GM18873 (cell line): ENCODE results near the gene APH1A.
A peak's percentile ranks its signal among the peaks of the same experiment; 100 is the strongest.
"Not testable (repeated sequence)": the region's sequence is repeated elsewhere in the genome, so short reads cannot be mapped to it uniquely, and the experiment has no call there.

ENCODE experiments used
- ATAC-seq: cut with Tn5 transposase; IDR thresholded peaks from one replicate; pipeline ENCODE4 v1.9.1; 2021; ENCODE audit warnings: mild to moderate bottlenecking, moderate library complexity, moderate number of reproducible peaks; ENCODE audit not compliant: unreplicated experiment, low FRiP score

The APH1A gene

DNA sequence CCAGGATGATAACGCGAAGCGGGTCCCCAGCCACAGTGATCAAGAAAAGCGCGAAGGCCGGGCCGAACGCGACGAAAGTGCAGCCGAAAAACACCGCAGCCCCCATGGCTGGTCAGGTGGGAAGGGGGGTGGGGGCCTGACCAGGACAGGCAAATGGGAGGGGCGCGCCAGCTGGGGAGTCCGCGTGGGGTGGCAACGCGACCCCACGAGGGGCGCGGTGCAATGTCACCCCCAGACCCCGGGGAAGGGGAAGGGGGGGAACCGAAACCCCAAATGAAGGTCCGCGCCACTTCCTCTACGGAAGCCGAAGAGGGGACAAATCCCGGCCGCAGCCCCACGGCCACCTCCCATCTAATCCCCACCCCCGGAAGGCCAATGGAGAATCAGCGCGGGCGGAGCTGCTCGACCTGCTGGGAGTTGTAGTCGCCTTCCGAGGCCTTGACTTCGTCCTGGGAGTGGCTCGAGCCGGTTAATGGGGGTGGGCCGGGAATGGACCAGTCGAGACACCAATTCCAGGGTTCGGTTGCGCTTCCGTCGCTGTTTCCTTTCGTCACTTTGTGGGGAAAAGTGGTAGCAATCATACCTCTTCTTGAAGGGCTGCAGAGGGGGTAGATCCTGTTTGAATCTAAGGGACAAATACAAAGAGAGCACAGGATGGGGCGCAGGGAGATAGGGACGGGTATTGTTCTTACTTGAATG is at the start of gene APH1A:
APH1A (minus strand) TSS at position 312 of the 699 bp plus-strand sequence; CDS start at position 106, 206 bp downstream.
- peak; percentile 65 for ATAC-seq

DNA sequence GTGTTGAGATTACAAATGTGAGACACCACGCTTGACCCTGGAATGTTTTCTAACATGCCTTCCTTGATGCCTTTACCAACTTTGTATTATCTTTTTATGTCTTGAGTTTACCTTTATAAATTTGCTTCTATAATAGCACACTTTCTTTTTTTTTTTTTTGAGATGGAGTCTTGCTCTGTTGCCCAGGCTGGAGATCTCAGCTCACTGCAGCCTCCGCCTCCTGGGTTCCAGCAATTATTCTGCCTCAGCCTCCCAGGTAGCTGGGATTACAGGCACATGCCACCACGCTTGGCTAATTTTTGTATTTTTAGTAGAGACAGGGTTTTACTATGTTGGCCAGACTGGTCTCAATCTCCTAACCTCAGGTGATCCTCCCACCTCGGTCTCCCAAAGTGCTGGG is 45.9 kb upstream of the APH1A start:
- not testable (repeated sequence) for ATAC-seq

DNA sequence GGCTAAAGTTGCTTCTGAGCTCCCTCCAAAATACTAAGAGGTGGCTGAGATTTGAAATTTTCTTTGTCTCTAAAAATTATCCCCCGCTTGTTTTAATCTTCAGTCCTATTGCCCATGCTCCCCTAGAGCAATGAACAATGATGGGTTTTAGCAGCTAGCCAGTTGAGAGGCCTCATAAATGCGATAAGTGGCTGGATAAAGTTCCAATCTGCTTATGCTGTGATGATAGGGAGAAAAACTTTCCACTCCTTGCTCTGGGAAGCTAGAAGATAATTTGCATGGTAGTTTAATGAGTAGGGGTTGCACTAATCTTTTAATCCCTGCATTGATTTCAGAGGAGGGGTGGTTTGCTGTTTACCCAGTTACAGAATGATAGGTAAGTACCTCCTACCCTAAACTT is 42.9 kb upstream of the APH1A start:
- no peak for ATAC-seq

DNA sequence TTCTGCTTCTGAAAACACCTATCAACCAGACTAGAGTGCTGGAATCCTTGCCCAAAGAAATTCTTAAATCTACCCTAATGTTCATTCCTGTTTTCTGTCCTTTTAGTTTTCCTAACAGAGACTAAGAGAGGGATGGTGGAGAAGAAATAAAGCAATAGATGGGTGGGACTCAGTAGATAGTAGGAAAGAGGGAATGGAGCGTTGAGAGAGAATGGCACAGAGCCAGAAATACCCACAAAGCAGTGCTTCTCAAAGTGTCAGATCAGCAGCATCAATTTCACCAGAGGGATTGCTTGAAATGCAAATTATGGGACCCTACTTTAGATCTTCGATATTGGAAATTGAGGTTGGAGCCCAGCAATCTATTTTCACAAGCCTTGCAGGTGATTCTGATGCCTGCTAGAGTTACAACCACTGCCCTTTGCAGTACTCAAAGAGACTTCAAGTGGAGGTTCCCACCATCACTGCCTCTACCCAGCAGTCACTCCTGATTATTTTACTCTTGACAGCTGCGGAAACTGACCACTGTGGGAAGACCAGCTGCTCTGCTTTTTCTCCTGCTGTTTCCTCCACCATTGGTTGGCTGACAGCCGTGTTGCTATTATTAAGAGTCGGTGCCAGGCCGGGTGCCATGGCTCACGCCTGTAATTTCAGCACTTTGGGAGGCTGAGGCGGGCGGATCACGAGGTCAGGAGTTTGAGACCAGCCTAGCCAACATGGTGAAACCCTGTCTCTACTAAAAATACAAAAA is 41.1 kb upstream of the APH1A start:
- no peak for ATAC-seq

DNA sequence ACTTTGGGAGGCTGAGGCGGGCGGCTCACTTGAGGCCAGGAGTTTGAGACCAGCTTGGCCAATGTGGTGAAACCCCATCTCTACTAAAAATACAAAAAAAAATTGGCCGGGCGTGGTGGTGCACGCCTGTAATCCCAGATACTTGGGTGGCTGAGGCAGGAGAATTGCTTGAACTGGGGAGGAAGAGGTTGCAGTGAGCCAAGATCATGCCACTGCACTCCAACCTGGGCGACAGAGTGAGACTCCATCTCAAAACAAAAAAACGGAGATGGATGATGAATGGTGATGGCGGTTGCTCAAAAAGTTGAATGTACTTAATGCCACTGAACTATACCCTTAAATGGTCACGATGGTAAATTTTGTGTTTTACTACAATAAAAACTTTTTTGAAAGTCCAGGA is 39.8 kb upstream of the APH1A start:
- not testable (repeated sequence) for ATAC-seq

DNA sequence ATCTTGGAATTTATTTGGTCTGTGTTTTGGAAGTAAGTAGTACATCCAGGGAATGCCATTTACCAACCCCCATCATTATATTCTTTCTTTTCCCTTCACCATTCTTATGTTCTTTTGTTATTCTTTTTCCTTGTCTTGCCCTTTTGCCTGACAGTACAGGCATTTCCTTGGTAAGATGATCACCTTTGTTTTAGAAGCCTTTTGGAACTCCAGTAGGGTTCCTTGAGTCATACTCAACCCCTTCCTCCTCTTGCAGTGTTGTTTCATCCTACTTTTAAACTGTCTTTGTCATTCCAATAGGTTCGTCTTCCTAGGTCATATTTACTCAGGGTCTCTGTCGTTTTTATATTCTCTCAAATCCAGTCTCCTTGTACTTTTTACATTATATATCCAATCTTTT is 34.1 kb upstream of the APH1A start:
- no peak for ATAC-seq

DNA sequence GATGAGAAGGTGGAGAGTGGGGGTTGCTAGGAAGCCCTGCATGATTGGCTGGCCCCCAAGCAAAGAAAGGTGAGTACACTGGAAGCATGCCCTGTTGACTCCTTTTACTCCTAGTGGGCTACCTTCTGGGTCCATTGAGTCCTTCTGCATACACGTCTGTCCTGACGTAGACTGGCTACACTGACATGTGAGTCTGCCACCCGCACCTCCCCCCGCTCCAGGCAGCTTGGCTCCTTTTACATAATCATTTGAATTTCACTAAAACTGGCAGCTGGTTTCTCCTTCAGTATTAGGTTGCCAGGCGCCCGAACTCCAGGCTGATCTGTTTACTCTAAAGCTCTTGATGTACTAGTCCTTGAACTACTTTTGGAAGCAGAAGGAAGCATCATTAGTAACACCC is 33.5 kb upstream of the APH1A start:
- ATAC-seq = no peak

DNA sequence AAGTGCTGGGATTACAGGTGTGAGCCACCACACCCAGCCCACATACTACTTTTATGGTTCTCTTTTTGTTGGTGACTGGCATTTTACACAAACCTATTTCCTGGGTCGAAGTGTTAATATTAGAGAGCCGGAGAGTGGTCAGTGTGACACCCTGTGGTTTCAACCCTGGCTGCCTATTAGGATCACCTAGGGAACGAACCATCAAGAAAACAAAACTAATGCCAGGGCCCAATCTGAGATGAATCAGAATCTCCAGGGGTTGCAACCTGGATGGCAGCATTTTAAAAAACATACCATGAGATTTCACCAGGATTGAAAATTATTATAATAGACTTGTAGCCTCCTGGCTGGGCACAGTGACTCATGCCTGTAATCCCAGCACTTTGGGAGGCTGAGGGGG is 30.9 kb upstream of the APH1A start:
- no peak for ATAC-seq

DNA sequence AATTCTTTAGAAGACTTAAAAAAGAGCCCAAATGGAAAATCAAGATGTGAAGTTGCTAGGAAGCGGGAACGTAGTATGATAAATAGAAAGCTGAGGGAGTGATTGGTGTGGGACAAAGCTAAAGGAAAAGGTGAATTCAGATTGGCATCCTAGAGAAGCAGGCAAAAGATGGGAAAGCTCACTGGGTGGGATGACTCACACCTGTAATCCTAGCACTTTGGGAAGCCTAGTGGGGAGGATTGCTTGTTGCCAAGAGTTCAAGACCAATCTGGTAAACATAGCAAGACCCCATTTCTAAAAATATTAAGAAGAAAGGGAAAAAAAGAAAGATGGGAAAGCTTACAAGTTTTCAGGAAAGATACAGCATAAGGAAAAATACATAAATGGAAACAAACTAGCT is 26.7 kb upstream of the APH1A start:
- no peak for ATAC-seq

DNA sequence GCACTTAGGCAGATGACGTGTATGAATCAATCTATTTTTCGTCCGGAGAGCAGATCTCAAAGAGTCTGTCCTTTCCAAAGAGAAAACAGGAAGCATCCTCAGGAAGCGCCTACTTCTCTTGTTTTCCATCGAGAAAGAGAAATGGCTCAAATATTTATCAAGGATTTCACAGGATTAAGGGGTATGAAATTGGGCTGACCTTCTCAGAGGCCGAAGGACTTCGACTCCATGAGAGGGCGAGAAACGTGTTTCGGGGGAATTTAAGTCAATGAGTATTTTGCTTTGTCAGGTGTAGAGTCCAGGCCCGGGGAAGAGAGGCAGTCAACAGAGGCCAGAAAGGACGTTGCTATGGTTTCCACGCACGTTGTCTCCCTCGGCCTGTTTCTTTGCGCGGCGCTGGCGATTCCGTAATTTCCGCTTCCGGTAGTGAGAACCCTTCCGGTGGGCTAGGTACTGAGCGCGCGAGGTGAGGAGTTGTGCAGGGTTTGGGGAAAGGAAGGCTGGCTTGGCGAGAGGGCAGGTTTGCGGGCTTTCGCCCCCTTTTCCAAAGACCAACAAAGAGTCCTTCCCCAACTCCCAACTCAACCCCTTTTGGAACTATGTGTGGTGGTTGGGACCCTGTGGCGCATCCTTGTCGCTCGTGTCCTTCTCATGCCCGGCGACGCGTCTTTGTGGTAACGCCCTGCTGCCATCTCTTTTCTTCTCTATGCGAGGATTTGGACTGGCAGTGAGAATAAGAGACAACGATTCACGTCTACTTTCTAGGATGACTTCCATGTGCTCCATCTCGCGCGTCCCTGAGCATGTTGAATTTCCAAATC is 24.8 kb upstream of the APH1A start, which contains the start of gene MRPS21:
MRPS21 (plus strand) TSS at position 429 of the 821 bp plus-strand sequence. CDS start 506 bp downstream, outside the sequence.
- ATAC-seq = peak; percentile 94

DNA sequence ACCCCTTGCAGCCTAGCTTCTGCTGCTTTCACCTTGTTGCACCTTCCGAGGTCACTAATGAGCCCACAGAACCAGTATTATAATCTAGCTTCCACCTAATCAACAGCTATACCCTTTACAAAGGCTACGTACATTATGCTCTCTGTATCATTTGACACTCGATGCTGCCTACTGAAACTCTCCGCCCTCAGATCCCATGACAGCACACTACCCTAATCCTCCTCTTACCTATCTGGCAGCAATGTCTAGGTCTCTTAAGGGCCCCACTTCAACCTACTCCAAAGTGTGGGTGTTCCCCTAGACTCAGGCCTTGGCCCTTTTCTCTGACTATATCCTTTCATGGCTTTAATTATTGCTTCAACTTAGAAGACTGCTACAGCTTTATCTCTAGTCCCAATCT is 20.0 kb upstream of the APH1A start:
- ATAC-seq = no peak

DNA sequence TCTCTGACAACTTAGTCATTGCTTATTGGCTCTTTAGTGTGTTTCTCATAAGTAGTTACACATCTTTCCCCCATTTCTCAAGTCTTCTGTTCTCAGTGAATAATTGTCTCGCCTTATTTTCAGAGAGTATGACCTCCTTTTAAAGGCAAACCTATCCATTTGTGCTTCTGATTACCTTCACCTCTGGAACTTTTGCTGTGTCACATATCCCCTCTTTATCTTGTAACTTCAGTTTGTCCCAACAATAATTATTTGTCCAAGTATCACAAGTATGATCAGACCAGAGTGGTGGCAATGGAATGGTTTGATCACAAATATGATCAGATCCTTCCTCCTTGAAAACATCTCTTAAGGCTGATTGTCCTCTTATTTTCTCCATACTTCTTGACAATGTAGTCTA is 19.6 kb upstream of the APH1A start:
- no peak for ATAC-seq

DNA sequence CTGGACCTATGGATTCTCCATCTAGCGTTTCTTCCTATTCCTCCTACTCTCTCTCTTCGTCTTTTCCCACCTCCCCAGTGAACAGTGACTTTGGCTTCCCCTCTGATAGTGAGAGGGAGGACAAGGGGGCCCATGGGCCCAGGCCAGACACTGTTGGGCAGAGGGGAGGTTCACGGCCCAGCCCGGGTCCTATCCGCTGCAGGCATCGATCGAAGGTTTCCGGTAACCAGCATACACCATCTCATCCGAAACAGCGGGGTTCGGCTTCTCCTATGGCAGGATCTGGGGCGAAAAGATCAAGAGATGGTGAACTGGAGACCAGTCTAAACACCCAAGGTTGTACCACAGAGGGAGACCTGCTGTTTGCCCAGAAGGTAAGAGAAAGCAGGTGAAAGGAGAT is 14.4 kb upstream of the APH1A start:
- no peak for ATAC-seq

DNA sequence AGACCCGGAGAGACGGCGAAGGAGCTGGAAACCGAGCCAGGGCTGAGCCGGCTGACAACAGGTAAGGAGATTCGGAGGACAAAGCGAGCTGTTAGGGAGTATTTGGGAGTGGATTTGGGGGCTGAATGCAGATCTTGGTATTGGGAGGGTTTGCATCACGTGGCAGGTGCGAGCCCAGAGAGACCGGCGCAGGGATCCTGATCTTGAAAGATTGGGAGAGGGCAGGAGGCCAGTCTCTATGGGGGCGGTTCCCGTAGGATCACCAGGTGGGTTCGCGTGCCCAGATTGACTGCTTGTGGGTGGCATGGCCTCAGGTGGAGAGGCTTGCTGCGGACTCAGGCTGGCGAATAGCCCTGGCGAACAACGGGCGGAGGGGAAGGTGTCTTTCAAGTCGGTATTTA is 13.7 kb upstream of the APH1A start:
- ATAC-seq = no peak

DNA sequence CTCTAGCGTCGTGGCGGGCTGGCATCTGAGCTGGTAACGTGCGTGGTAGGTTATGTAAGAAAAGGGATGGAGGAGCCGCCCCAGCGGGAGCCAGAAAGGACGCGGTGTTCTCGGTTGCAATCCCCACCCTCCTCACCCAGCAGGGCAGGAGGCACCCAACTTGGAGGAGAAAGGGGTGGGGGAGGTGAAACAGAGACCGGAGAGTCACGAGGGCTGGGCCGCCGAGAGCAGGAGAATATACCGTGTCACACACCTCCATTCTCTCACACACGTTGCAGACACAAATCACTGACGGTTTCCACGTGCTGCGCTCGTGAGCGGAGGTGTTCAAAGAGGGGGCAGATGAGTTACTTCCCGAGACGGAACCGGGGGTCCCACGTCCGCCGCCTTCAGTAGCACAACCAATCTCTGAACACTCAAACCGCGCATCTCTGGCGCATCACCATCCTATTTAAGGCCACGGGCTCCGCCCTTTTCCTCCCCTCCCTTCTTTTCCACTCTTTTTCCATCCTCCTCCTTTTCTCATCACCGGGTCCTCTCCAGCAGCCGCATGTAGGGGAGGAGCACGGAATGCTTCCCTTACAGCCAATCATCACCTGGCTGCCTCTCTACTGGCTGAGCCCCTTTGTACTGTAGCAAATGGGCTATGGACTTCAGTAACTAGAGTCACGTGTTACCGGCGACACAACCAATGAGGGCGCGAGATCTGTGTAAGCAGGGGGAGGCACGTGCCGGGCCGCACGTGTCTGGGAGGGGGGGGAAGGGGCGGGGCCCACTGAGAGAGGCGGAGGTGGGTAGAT is 13.1 kb upstream of the APH1A start, which contains the start of gene CIART:
CIART (plus strand) TSS at position 797 of the 800 bp plus-strand sequence. CDS start 714 bp downstream, outside the sequence.
- ATAC-seq = no peak

DNA sequence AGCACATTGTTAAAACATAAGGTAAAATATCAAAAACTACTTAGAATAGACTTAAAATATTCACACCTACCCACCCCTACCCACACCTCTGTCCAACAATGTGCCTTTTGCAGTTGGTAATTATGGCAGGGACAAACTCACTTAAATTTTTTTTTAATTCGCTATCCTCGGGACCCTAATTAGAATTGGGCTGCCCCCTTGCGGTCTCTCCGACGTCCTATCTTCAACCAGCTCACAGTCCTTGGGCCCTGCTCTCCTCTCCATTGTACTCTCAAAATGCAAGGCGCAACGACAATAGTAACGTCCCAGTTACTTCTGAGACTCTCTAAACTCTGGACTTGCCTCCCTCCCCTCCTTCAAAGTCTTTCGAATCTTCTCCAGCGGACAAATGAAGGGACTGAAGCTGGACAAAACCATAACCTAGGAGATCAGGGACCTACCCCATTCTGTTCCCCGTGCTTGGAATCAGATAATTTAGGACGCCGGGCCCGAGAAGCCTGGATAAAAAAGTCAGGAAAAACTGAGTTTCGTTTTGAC is 12.5 kb upstream of the APH1A start:
- no peak for ATAC-seq

DNA sequence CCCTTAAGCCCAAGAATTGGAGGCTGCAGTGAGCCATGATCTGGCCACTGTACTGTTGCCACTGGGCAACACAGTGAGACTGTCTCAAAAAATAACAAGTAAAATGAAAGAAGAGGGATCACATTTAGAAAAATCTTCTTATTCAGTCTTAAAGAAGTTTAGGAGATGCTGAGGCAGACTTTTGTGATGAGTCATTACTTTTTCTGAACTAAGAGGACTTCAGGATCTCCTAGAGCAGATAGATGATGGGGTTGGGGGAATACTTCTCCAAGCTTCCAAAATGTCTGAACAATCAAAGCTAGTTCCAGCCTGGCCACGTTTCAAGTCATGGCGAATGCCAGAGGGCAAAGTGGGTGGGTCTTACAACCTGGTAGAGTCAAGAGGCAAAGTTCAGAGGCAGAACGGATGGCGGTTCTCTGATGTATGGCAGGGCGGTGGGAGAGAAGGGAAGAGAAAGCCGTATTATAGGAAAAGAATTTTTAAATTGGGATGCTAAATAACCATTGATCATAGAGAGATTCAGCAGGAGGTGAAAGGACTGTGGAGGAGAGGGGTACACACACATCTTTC is 11.4 kb upstream of the APH1A start:
- no peak for ATAC-seq

DNA sequence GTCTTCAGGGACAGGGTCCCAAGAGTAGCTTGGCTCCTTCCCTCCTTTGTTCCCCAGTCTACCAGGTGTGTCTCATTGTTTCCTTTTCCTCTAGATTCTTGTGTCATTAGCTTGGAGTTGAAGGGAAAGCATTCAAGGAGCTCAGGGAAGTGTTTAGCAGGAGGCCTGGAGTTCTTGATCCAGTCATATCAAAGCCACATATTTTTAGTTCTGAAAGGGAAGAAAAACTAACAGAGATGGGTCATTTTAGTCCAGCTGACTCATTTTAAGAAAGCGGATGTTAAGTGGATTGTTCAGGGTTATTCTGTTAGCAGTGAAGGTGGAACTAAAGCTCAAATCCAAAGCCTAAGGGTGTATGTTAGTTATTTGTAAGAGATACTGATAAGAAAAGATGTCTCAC is 4.5 kb upstream of the APH1A start:
- no peak for ATAC-seq

DNA sequence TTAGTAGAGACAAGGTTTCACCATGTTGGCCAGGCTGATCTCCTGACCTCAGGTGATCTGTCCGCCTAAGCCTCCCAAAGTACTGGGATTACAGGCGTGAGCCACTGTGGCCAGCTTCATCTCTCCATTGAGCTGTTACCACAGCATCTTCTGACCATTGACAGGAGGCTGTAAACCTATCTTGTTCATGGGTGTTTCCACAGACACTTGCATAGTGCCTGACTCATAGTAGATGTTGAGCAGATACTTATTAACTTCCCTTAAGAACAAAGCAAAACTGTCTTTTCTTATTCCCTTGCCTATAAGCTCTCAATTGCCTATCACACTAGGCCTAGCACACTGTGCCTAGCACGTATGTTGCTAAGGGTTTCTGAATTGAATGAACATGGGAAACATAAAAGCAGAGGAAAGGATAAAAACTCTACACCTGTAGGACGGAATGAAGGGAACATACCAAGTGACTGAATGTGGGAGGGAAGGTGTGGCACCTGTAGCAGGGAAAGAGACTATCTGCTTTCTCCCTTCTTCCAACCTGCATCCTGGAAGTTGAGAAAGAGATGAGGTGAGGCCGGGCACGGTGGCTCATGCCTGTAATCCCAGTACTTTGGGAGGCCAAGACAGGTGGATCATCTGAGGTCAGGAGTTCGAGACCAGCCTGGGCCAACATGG is 2.6 kb upstream of the APH1A start:
- no peak for ATAC-seq
